Fibroblast of lung (primary cell): ENCODE data around the gene ATG14. TPM values are rescaled to one million over a fixed set of nuclear protein-coding genes. Genes with fewer than 3 reads are reported as not detected.
"Not testable (repeated sequence)": the region's sequence is repeated elsewhere in the genome, so short reads cannot be mapped to it uniquely, and the experiment has no call there.

Experiments
- DNase-seq, 2 donors: peaks; one replicate each; pipeline versions ENCODE4 v3.0.0 to v3.0.0-alpha.2; 2010; ENCODE audit warnings: low read depth in 2 of 2
- H2AFZ ChIP-seq: 2 replicates; pipeline ENCODE4 v1.5.1; 2012; ENCODE audit warnings: low read length, control low read depth, inconsistent platforms
- H3K27ac ChIP-seq: 2 replicates; pipeline ENCODE4 v1.5.1; 2011; ENCODE audit warnings: low read length, control low read depth; ENCODE audit not compliant: insufficient read depth
- H3K27me3 ChIP-seq: 2 replicates; pipeline ENCODE4 v1.5.1; 2011; ENCODE audit warnings: mild to moderate bottlenecking, low read length; ENCODE audit not compliant: control insufficient read depth, insufficient read depth
- H3K36me3 ChIP-seq: 2 replicates; pipeline ENCODE4 v1.5.1; 2011; ENCODE audit warnings: low read length; ENCODE audit not compliant: control insufficient read depth, insufficient read depth
- H3K4me1 ChIP-seq: 2 replicates; pipeline ENCODE4 v1.5.1; 2011; ENCODE audit warnings: low read length; ENCODE audit not compliant: control insufficient read depth, insufficient read depth; ENCODE audit errors: extremely low read depth
- H3K4me2 ChIP-seq: 2 replicates; pipeline ENCODE4 v1.5.1; 2011; ENCODE audit warnings: low read length, control low read depth; ENCODE audit not compliant: insufficient read depth; ENCODE audit errors: extremely low read depth
- H3K4me3 ChIP-seq, 4 experiments: fragments of 200-600 bp in 1 of 4; sonication (generic) in 1 of 4; replicated peaks in 1 of 4; 2 replicates each; pipeline ENCODE4 v1.5.1; 2011 to 2016; ENCODE audit warnings: low read length in 4 of 4, low read depth in 3 of 4, mild to moderate bottlenecking in 3 of 4, control low read depth in 2 of 4, inconsistent platforms in 1 of 4, mixed read lengths in 1 of 4; ENCODE audit not compliant: insufficient read depth in 1 of 4; ENCODE audit errors: control extremely low read depth in 1 of 4
- H3K79me2 ChIP-seq: 2 replicates; pipeline ENCODE4 v1.5.1; 2012; ENCODE audit warnings: mild to moderate bottlenecking, low read length, inconsistent platforms; ENCODE audit not compliant: control insufficient read depth, insufficient read depth
- H3K9ac ChIP-seq: 2 replicates; pipeline ENCODE4 v1.5.1; 2011; ENCODE audit warnings: mild to moderate bottlenecking, low read length, control low read depth; ENCODE audit not compliant: insufficient read depth
- H3K9me3 ChIP-seq: 2 replicates; pipeline ENCODE4 v1.5.1; 2012; ENCODE audit warnings: low read depth, low read length; ENCODE audit not compliant: control insufficient read depth, insufficient read depth
- H4K20me1 ChIP-seq: 2 replicates; pipeline ENCODE4 v1.5.1; 2011; ENCODE audit warnings: low read length; ENCODE audit not compliant: control insufficient read depth, insufficient read depth; ENCODE audit errors: extremely low read depth
- EZH2 ChIP-seq: IDR thresholded peaks from 2 replicates; pipeline ENCODE4 v1.5.1; 2012; ENCODE audit warnings: low read length, control low read depth, mild to moderate bottlenecking; ENCODE audit errors: missing control alignments
- polyA plus RNA-seq, 2 donors: library from polyadenylated mRNA; depleted of rRNA in 1 of 2; stranded (reverse) in 1 of 2; unstranded in 1 of 2; fragments of >200 nt; gene quantifications; 2 replicates each; pipeline ENCODE4 v1.2.1, GENCODE V29; 2011 to 2012; ENCODE audit warnings: missing spikeins in 1 of 2
- total RNA-seq: library from RNA; depleted of rRNA; stranded (reverse); fragments of >200 nt; gene quantifications from 2 replicates; pipeline ENCODE4 v1.2.1, GENCODE V29; 2014
- TF ChIP-seq, protein P1 (sequence below), 2 donors: IDR thresholded peaks in 1 of 2; conservative IDR thresholded peaks in 1 of 2; 1 replicate in 1 of 2; 2 replicates in 1 of 2; pipeline ENCODE4 v1.5.1; 2011 to 2012; ENCODE audit warnings: low read length in 2 of 2, control low read depth in 1 of 2, inconsistent platforms in 1 of 2, low read depth in 1 of 2, mild to moderate bottlenecking in 1 of 2

Gene ATG14
- total and polyA plus RNA-seq, 2 donors (not counting 1 experiment from before 2014, with no cell fraction given) = 9.9 to 21.6 TPM

DNA sequence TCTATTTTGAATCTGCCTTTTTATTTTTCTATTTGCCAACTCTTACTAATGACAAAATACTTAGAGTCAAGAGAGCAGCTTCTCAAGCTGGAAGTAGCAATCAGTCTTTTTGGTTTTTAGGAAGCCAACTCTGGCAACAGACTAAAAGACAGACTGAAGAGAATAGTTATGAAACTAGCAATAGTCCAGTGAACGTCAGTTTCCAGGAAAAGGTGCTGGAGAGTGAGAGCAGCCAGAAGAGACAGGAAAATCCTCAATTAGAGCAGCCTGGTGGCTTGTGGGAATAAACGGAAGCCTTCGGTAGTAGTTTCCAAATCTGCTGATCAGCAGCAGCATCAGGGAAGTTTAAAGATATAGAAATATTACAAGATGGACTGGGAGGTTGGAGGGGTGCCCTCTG lies 27.1 kb downstream of the ATG14 start:
- Histone ChIP-seq H3K9me3 (no peaks in the 10 kb centered on the region), H3K4me2 (no peak overlapping the region), H3K27me3 (no peaks in the 10 kb centered on the region), H3K36me3 (peaks cover 5% of the 10 kb centered on the region), H2AFZ (no peak overlapping the region), H4K20me1 (no peaks in the 10 kb centered on the region), H3K4me1 (peaks cover 6% of the 10 kb centered on the region), H3K27ac (no peak overlapping the region), H3K4me3 (no peak overlapping the region), H3K9ac (no peak overlapping the region), H3K79me2 (no peaks in the 10 kb centered on the region)
- no peak for DNase-seq
- TF ChIP-seq, protein P1, sequence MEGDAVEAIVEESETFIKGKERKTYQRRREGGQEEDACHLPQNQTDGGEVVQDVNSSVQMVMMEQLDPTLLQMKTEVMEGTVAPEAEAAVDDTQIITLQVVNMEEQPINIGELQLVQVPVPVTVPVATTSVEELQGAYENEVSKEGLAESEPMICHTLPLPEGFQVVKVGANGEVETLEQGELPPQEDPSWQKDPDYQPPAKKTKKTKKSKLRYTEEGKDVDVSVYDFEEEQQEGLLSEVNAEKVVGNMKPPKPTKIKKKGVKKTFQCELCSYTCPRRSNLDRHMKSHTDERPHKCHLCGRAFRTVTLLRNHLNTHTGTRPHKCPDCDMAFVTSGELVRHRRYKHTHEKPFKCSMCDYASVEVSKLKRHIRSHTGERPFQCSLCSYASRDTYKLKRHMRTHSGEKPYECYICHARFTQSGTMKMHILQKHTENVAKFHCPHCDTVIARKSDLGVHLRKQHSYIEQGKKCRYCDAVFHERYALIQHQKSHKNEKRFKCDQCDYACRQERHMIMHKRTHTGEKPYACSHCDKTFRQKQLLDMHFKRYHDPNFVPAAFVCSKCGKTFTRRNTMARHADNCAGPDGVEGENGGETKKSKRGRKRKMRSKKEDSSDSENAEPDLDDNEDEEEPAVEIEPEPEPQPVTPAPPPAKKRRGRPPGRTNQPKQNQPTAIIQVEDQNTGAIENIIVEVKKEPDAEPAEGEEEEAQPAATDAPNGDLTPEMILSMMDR (conservative IDR thresholded peaks at IDR 0.05 in 1 of 2, IDR thresholded peaks at IDR 0.05 in 1 of 2; ENCODE audit: low read depth in 1 of 2, low read length in 2 of 2) = no peak
- TF ChIP-seq EZH2 = no peak

DNA sequence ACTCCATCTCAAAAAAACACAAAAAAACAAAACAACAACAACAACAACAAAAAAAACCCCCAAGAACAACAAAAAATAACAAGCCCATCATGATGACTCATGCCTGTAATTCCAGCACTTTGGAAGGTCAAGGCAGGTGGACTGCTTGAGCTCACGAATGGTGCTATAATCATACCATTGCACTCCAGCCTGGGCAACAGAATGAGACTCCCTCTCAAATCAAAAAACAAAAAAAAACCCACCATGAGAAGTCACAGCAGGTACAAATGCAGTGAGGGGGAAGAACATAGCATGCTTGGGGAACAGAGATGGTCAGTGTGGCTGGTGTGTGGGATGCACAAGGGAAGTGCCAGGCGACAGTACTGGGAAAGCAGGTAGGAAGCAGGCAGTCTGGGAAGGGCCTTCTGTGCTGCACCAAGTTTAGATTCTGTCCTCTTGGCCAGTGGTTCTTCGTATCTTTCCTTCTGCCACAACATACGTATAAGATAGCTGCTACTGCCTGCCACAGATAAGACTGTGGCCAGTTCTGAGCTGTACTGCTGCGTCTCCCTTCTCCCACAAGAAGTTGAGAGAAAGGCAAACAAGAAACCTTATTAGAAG lies 28.0 kb downstream of the ATG14 start:
- H3K79me2 ChIP-seq = no peaks in the 10 kb centered on the region
- H3K27me3 ChIP-seq = no peaks in the 10 kb centered on the region
- H3K4me1 ChIP-seq = peaks cover under 1% of the 10 kb centered on the region
- peaks cover 5% of the 10 kb centered on the region for H3K36me3 ChIP-seq
- no peak overlapping the region for H3K9ac ChIP-seq
- TF ChIP-seq EZH2 = no peak
- TF ChIP-seq, protein P1 (conservative IDR thresholded peaks at IDR 0.05 in 1 of 2, IDR thresholded peaks at IDR 0.05 in 1 of 2; ENCODE audit: low read depth in 1 of 2, low read length in 2 of 2) = no peak
- no peak overlapping the region for H3K4me3 ChIP-seq
- no peaks in the 10 kb centered on the region for H4K20me1 ChIP-seq
- H3K9me3 ChIP-seq = no peaks in the 10 kb centered on the region
- peak in 1 of 2 donors; percentile 68 for DNase-seq
- H3K27ac ChIP-seq = no peak overlapping the region
- no peak overlapping the region for H2AFZ ChIP-seq
- no peak overlapping the region for H3K4me2 ChIP-seq

DNA sequence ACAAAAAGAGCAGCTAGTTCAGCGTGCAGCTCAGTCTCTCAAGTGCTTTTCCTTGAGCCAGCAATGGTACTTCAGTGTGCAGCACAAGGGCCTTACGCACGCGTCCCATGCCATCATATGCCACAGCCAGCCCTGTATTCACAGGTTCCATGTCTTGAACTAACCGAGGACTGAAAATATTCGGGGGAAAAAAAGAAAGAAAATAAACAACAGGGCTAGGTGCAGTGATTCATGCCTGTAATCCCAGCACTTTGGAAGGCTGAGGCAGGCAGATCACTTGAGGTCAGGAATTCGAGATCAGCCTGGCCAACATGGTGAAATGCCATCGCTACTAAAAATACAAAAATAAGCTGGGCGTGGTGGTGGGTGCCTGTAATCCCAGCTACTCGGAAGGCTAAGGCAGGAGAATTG lies 28.6 kb downstream of the ATG14 start:
- not testable (repeated sequence) for H2AFZ ChIP-seq, H3K9me3 ChIP-seq, H3K27ac ChIP-seq, H3K36me3 ChIP-seq, H3K27me3 ChIP-seq, H3K79me2 ChIP-seq, H3K9ac ChIP-seq, H3K4me2 ChIP-seq, H3K4me3 ChIP-seq, H4K20me1 ChIP-seq, H3K4me1 ChIP-seq
- peak; percentile 25 to 87 for DNase-seq
